Astrocyte (in vitro differentiated cells and primary cell): ENCODE results near the gene BMS1. TPM values are rescaled to one million over a fixed set of nuclear protein-coding genes. Genes with fewer than 3 reads are reported as not detected.

Experiments
- DNase-seq: peaks from one replicate; pipeline ENCODE4 v3.0.0-alpha.2; 2010; ENCODE audit warnings: low read depth
- FAIRE-seq: peaks from 2 replicates; lab custom pipeline; 2011; peaks lifted over from hg19 to GRCh38; lab: Jason Lieb, UNC
- H2AFZ ChIP-seq: 2 replicates; pipeline ENCODE4 v1.6.0; 2012; ENCODE audit warnings: low read depth, low read length, inconsistent platforms
- H3K27ac ChIP-seq: 2 replicates; pipeline ENCODE4 v1.5.1; 2011; ENCODE audit warnings: low read depth, low read length, inconsistent platforms
- H3K27me3 ChIP-seq: 2 replicates; pipeline ENCODE4 v1.6.0; 2011; ENCODE audit warnings: low read length, inconsistent platforms; ENCODE audit not compliant: insufficient read depth
- H3K36me3 ChIP-seq: 2 replicates; pipeline ENCODE4 v1.5.1; 2011; ENCODE audit warnings: low read length, inconsistent platforms; ENCODE audit not compliant: insufficient read depth
- H3K4me1 ChIP-seq: 2 replicates; pipeline ENCODE4 v1.5.1; 2011; ENCODE audit warnings: low read length, inconsistent platforms; ENCODE audit not compliant: insufficient read depth
- H3K4me2 ChIP-seq: 2 replicates; pipeline ENCODE4 v1.6.0; 2012; ENCODE audit warnings: low read length, inconsistent platforms
- H3K4me3 ChIP-seq: 2 replicates; pipeline ENCODE4 v1.5.1; 2011; ENCODE audit warnings: low read depth, mild to moderate bottlenecking, low read length, inconsistent platforms; ENCODE audit not compliant: insufficient read depth
- H3K79me2 ChIP-seq: 2 replicates; pipeline ENCODE4 v1.6.0; 2012; ENCODE audit warnings: mild to moderate bottlenecking, low read length, inconsistent platforms; ENCODE audit not compliant: insufficient read depth
- H3K9ac ChIP-seq: 2 replicates; pipeline ENCODE4 v1.6.0; 2012; ENCODE audit warnings: mild to moderate bottlenecking, low read length, inconsistent platforms
- H3K9me3 ChIP-seq: 2 replicates; pipeline ENCODE4 v1.5.1; 2012; ENCODE audit warnings: low read depth, mild to moderate bottlenecking, low read length, inconsistent platforms; ENCODE audit not compliant: insufficient read depth
- H4K20me1 ChIP-seq: 2 replicates; pipeline ENCODE4 v1.6.0; 2012; ENCODE audit warnings: low read length, inconsistent platforms; ENCODE audit not compliant: insufficient read depth
- H3K27ac Mint-ChIP-seq: one replicate; pipeline ENCODE4 v1.8.0; 2021; ENCODE audit warnings: mild to moderate bottlenecking, mixed read lengths; ENCODE audit not compliant: unreplicated experiment
- H3K27me3 Mint-ChIP-seq: one replicate; pipeline ENCODE4 v1.8.0; 2021; ENCODE audit warnings: low read depth, mixed read lengths; ENCODE audit not compliant: unreplicated experiment
- H3K36me3 Mint-ChIP-seq: one replicate; pipeline ENCODE4 v1.8.0; 2021; ENCODE audit warnings: low read depth, mixed read lengths; ENCODE audit not compliant: unreplicated experiment
- H3K4me1 Mint-ChIP-seq: one replicate; pipeline ENCODE4 v1.8.0; 2021; ENCODE audit warnings: low read depth, mixed read lengths; ENCODE audit not compliant: unreplicated experiment
- H3K4me3 Mint-ChIP-seq: one replicate; pipeline ENCODE4 v1.8.0; 2021; ENCODE audit warnings: mild to moderate bottlenecking, moderate library complexity, mixed read lengths; ENCODE audit not compliant: unreplicated experiment
- H3K9me3 Mint-ChIP-seq: one replicate; pipeline ENCODE4 v1.8.0; 2021; ENCODE audit warnings: mild to moderate bottlenecking, mixed read lengths; ENCODE audit not compliant: unreplicated experiment
- CTCF ChIP-seq: IDR thresholded peaks from 2 replicates; pipeline ENCODE4 v1.5.1; 2011; ENCODE audit warnings: low read depth, mild to moderate bottlenecking, inconsistent platforms, low read length, moderate library complexity; ENCODE audit not compliant: insufficient read depth
- EZH2 ChIP-seq: IDR thresholded peaks from 2 replicates; pipeline ENCODE4 v1.6.1; 2012; ENCODE audit warnings: mild to moderate bottlenecking, low read length, inconsistent platforms; ENCODE audit not compliant: insufficient read depth
- total RNA-seq: library from RNA; stranded (reverse); gene quantifications from 2 replicates; pipeline ENCODE4 v1.2.1, GENCODE V29; 2021

The BMS1 gene
- total RNA-seq, 1 donor from 2014 or later, result 26.3 TPM

- no peak for FAIRE-seq
- Histone ChIP-seq H3K9ac (no peak overlapping the region), H4K20me1 (no peaks in the 10 kb centered on the region), H3K4me2 (no peak overlapping the region), H3K27me3 (no peaks in the 10 kb centered on the region), H3K4me1 (no peaks in the 10 kb centered on the region), H3K4me3 (no peak overlapping the region), H3K9me3 (no peaks in the 10 kb centered on the region), H3K79me2 (no peaks in the 10 kb centered on the region), H2AFZ (no peak overlapping the region), H3K36me3 (no peaks in the 10 kb centered on the region), H3K27ac (no peak overlapping the region)
- no peak overlapping the region for H3K4me3 Mint-ChIP-seq
- H3K4me1 Mint-ChIP-seq, result no peaks in the 10 kb centered on the region
- H3K36me3 Mint-ChIP-seq, result no peaks in the 10 kb centered on the region
- H3K9me3 Mint-ChIP-seq, result peaks cover 13% of the 10 kb centered on the region
- no peak for TF ChIP-seq CTCF
- no peak for TF ChIP-seq EZH2
- no peak for DNase-seq
- H3K27me3 Mint-ChIP-seq, result peaks cover 76% of the 10 kb centered on the region
- no peak overlapping the region for H3K27ac Mint-ChIP-seq
These were observed 5.9 kb upstream of the BMS1 start for GRCh38 chr10:42776681-42777080.

GRCh38 chr10:42780456-42780855, 2.1 kb upstream of the BMS1 start:
- H3K27ac Mint-ChIP-seq, result no peak overlapping the region
- H3K36me3 Mint-ChIP-seq, result no peaks in the 10 kb centered on the region
- FAIRE-seq, result no peak

GRCh38 chr10:42781893-42782445, 626 bp upstream of the BMS1 start:
- TF ChIP-seq EZH2 (no peak), CTCF (no peak)
- Mint-ChIP-seq H3K9me3 (peaks cover 7% of the 10 kb centered on the region), H3K4me1 (no peaks in the 10 kb centered on the region), H3K4me3 (peak overlapping the region; percentile 94), H3K27me3 (peaks cover 34% of the 10 kb centered on the region), H3K27ac (peak overlapping the region; percentile 92), H3K36me3 (peaks cover 1% of the 10 kb centered on the region)
- DNase-seq, result no peak
- no peak for FAIRE-seq
- Histone ChIP-seq H4K20me1 (peaks cover 11% of the 10 kb centered on the region), H3K9me3 (no peaks in the 10 kb centered on the region), H3K79me2 (peaks cover 26% of the 10 kb centered on the region), H3K4me1 (no peaks in the 10 kb centered on the region), H3K9ac (peak overlapping the region; percentile 82), H3K4me3 (peak overlapping the region; percentile 76), H3K36me3 (peaks cover 21% of the 10 kb centered on the region), H3K27me3 (no peaks in the 10 kb centered on the region), H3K27ac (peak overlapping the region; percentile 81), H3K4me2 (peak overlapping the region; percentile 86), H2AFZ (peak overlapping the region; percentile 98)

More at GRCh38 chr10:42780456-42780855, 2.1 kb upstream of the BMS1 start:
- Mint-ChIP-seq H3K4me1 (no peaks in the 10 kb centered on the region), H3K4me3 (peak overlapping the region; percentile 20), H3K27me3 (peaks cover 49% of the 10 kb centered on the region), H3K9me3 (peaks cover 10% of the 10 kb centered on the region)
- Histone ChIP-seq H3K27me3 (no peaks in the 10 kb centered on the region), H3K9ac (no peak overlapping the region), H3K4me1 (no peaks in the 10 kb centered on the region), H3K9me3 (no peaks in the 10 kb centered on the region), H3K4me2 (no peak overlapping the region), H2AFZ (no peak overlapping the region), H4K20me1 (peaks cover 4% of the 10 kb centered on the region), H3K79me2 (peaks cover 19% of the 10 kb centered on the region), H3K36me3 (peaks cover 11% of the 10 kb centered on the region), H3K4me3 (no peak overlapping the region), H3K27ac (no peak overlapping the region)
- no peak for TF ChIP-seq EZH2
- no peak for DNase-seq
